ENCODE data around the gene CHCHD10.
"Not testable (repeated sequence)": the region's sequence is repeated elsewhere in the genome, so short reads cannot be mapped to it uniquely, and the experiment has no call there.

CHCHD10 gene

GRCh38 chr22:23750367-23750713 lies 17.4 kb downstream of the CHCHD10 start:
- DNase-seq (ENCODE audit: low read depth): no peak

GRCh38 chr22:23749841-23750301 lies 17.9 kb downstream of the CHCHD10 start:
- no peak for DNase-seq (ENCODE audit: low read depth)

GRCh38 chr22:23745791-23746190 lies 22.0 kb downstream of the CHCHD10 start:
- no peak for DNase-seq (ENCODE audit: low read depth)

GRCh38 chr22:23744485-23744884 lies 23.3 kb downstream of the CHCHD10 start:
- no peak for DNase-seq (ENCODE audit: low read depth)

- DNase-seq (ENCODE audit: low read depth): no peak
Observed at GRCh38 chr22:23744001-23744400, 23.8 kb downstream of the CHCHD10 start.

- no peak for DNase-seq (ENCODE audit: low read depth)
Observed at GRCh38 chr22:23743303-23743705, 24.5 kb downstream of the CHCHD10 start.

GRCh38 chr22:23742505-23743264 lies 25.1 kb downstream of the CHCHD10 start:
- DNase-seq (ENCODE audit: low read depth): no peak

- DNase-seq (ENCODE audit: low read depth): no peak
Observed at GRCh38 chr22:23737696-23738095, 30.1 kb downstream of the CHCHD10 start.

GRCh38 chr22:23728108-23728507 lies 39.7 kb downstream of the CHCHD10 start:
- DNase-seq (ENCODE audit: low read depth): not testable (repeated sequence)

- no peak for DNase-seq (ENCODE audit: low read depth)
Observed at GRCh38 chr22:23722724-23723123, 45.0 kb downstream of the CHCHD10 start.

- no peak for DNase-seq (ENCODE audit: low read depth)
Observed at GRCh38 chr22:23722160-23722559, 45.6 kb downstream of the CHCHD10 start.

GRCh38 chr22:23720855-23721254 lies 46.9 kb downstream of the CHCHD10 start:
- no peak for DNase-seq (ENCODE audit: low read depth)

GRCh38 chr22:23718371-23719165 lies 49.2 kb downstream of the CHCHD10 start:
- DNase-seq (ENCODE audit: low read depth): no peak

GRCh38 chr22:23716811-23717801 lies 50.7 kb downstream of the CHCHD10 start:
- peak; percentile 74 for DNase-seq (ENCODE audit: low read depth)

Data from stimulated activated CD8-positive, alpha-beta memory T cell treated with anti-CD3 and anti-CD28 coated beads, Interleukin-15, amount 100 ng/mL, for 24 hours (primary cell).